IMR-90 (cell line): Measurements from ENCODE around the gene MOB3B. TPM values are rescaled to one million over a fixed set of nuclear protein-coding genes. Genes with fewer than 3 reads are reported as not detected.

ENCODE experiments used
- ATAC-seq: fragments of 200-7000 bp; cut with Tn5 transposase; 2 replicates; pipeline ENCODE4 v1.9.1; 2020; ENCODE audit warnings: low read depth, mild to moderate bottlenecking, moderate library complexity
- BruUV-seq: library from RNA; stranded (reverse); fragments of 400-500 nt; replicated peaks from 2 replicates; lab custom pipeline; 2021; lab: Mats Ljungman, UMichigan
- CTCF ChIA-PET: fragments of 300-600 bp; formaldehyde crosslinking; extraction: SDS; loops from one replicate; lab custom pipeline; 2021; ENCODE audit warnings: antibody characterized with exemption; lab: Yijun Ruan, JAX
- POLR2A ChIA-PET: fragments of 300-600 bp; sonication (Branson Sonifier 250); formaldehyde crosslinking; loops from one replicate; lab custom pipeline; 2022; ENCODE audit warnings: antibody characterized with exemption; ENCODE audit not compliant: unreplicated experiment; lab: Charles Lee
- DNase-seq: peaks from one replicate; pipeline ENCODE4 v3.0.0; 2013
- H2AFZ ChIP-seq: replicated peaks from 2 replicates; pipeline ENCODE3; 2013; ENCODE audit warnings: low read length, mild to moderate bottlenecking; ENCODE audit not compliant: poor library complexity
- H2AK5ac ChIP-seq: 2 replicates; pipeline ENCODE4 v1.6.1; 2013; ENCODE audit warnings: low read depth, low read length, inconsistent platforms
- H2AK9ac ChIP-seq: replicated peaks from 2 replicates; pipeline ENCODE3; 2013; ENCODE audit warnings: mild to moderate bottlenecking, low read depth, low read length, moderate library complexity; ENCODE audit not compliant: poor library complexity
- H2BK120ac ChIP-seq: 2 replicates; pipeline ENCODE4 v1.6.1; 2013; ENCODE audit warnings: low read depth, low read length, inconsistent platforms
- H2BK15ac ChIP-seq: 3 replicates; pipeline ENCODE4 v1.6.1; 2013; ENCODE audit warnings: low read depth, low read length, inconsistent platforms
- H2BK20ac ChIP-seq: 2 replicates; pipeline ENCODE4 v1.6.1; 2013; ENCODE audit warnings: low read depth, mild to moderate bottlenecking, inconsistent platforms, low read length, moderate library complexity
- H2BK5ac ChIP-seq: 2 replicates; pipeline ENCODE4 v1.6.1; 2013; ENCODE audit warnings: mild to moderate bottlenecking, low read depth, low read length, inconsistent platforms; ENCODE audit not compliant: poor library complexity, severe bottlenecking
- H3K14ac ChIP-seq: replicated peaks from 2 replicates; pipeline ENCODE4 v1.6.1; 2013; ENCODE audit warnings: low read depth, low read length, inconsistent platforms
- H3K18ac ChIP-seq: 2 replicates; pipeline ENCODE4 v1.6.1; 2013; ENCODE audit warnings: low read depth, low read length, control low read depth
- H3K23ac ChIP-seq: 2 replicates; pipeline ENCODE4 v1.6.1; 2013; ENCODE audit warnings: low read depth, low read length, inconsistent platforms
- H3K27ac ChIP-seq: 2 replicates; pipeline ENCODE4 v1.5.1; 2013; ENCODE audit warnings: mild to moderate bottlenecking, control low read depth, low read length; ENCODE audit not compliant: insufficient read depth
- H3K27me3 ChIP-seq: 2 replicates; pipeline ENCODE4 v1.6.1; 2013; ENCODE audit warnings: low read length; ENCODE audit not compliant: control insufficient read depth, insufficient read depth
- H3K36me3 ChIP-seq: 2 replicates; pipeline ENCODE4 v1.6.1; 2013; ENCODE audit warnings: low read length, mixed read lengths; ENCODE audit not compliant: control insufficient read depth, insufficient read depth
- H3K4ac ChIP-seq: 2 replicates; pipeline ENCODE4 v1.6.1; 2013; ENCODE audit warnings: low read depth, low read length, inconsistent platforms
- H3K4me1 ChIP-seq: 2 replicates; pipeline ENCODE4 v1.6.1; 2013; ENCODE audit warnings: low read length, mixed read lengths; ENCODE audit not compliant: control insufficient read depth, insufficient read depth
- H3K4me2 ChIP-seq: 2 replicates; pipeline ENCODE4 v1.6.1; 2013; ENCODE audit warnings: low read depth, mild to moderate bottlenecking, control low read depth, low read length, moderate library complexity
- H3K4me3 ChIP-seq: 2 replicates; pipeline ENCODE4 v1.5.1; 2013; ENCODE audit warnings: low read depth, mild to moderate bottlenecking, control low read depth, low read length, moderate library complexity; ENCODE audit not compliant: insufficient read depth
- H3K56ac ChIP-seq: 2 replicates; pipeline ENCODE4 v1.6.1; 2013; ENCODE audit warnings: low read length, inconsistent platforms; ENCODE audit not compliant: insufficient read depth; ENCODE audit errors: extremely low read depth
- H3K79me1 ChIP-seq, 2 experiments: 2 replicates each; pipeline ENCODE4 v1.6.1; 2013; ENCODE audit warnings: low read length in 2 of 2, inconsistent platforms in 1 of 2, low read depth in 1 of 2
- H3K9ac ChIP-seq: 2 replicates; pipeline ENCODE4 v1.6.1; 2013; ENCODE audit warnings: low read depth, low read length, control low read depth
- H3K9me1 ChIP-seq: 2 replicates; pipeline ENCODE4 v1.6.1; 2013; ENCODE audit warnings: low read length, inconsistent platforms; ENCODE audit not compliant: insufficient read depth
- H3K9me3 ChIP-seq: 2 replicates; pipeline ENCODE4 v1.6.1; 2013; ENCODE audit warnings: low read length; ENCODE audit not compliant: control insufficient read depth, insufficient read depth
- H4K20me1 ChIP-seq: 2 replicates; pipeline ENCODE4 v1.6.1; 2013; ENCODE audit warnings: low read length, inconsistent platforms; ENCODE audit not compliant: insufficient read depth
- H4K5ac ChIP-seq: 2 replicates; pipeline ENCODE4 v1.6.1; 2013; ENCODE audit warnings: mild to moderate bottlenecking, low read depth, low read length, control low read depth
- H4K8ac ChIP-seq, 2 experiments: 2 replicates each; pipeline ENCODE4 v1.6.1; 2013; ENCODE audit warnings: low read depth in 2 of 2, low read length in 2 of 2, control low read depth in 1 of 2, inconsistent platforms in 1 of 2
- H4K91ac ChIP-seq: 2 replicates; pipeline ENCODE4 v1.6.1; 2013; ENCODE audit warnings: low read depth, low read length, inconsistent platforms; ENCODE audit not compliant: insufficient read depth
- BHLHE40 ChIP-seq: fragments of 150-350 bp; IDR thresholded peaks from 2 replicates; pipeline ENCODE4 v1.6.1; 2016; ENCODE audit warnings: mild to moderate bottlenecking, low read depth, low read length
- CEBPB ChIP-seq: IDR thresholded peaks from 2 replicates; pipeline ENCODE4 v1.6.1; 2012; ENCODE audit warnings: low read depth, low read length, improper control_type of control experiment
- CHD1 ChIP-seq: IDR thresholded peaks from 2 replicates; pipeline ENCODE4 v1.6.1; 2012; ENCODE audit warnings: low read depth, low read length, improper control_type of control experiment
- CTCF ChIP-seq: conservative IDR thresholded peaks from 2 replicates; pipeline ENCODE4 v1.5.1; 2012; ENCODE audit warnings: mild to moderate bottlenecking, low read depth, low read length, improper control_type of control experiment
- ELK1 ChIP-seq: fragments of 150-350 bp; IDR thresholded peaks from 2 replicates; pipeline ENCODE4 v1.6.1; 2016; ENCODE audit warnings: low read depth, mild to moderate bottlenecking, low read length, moderate library complexity, borderline replicate concordance
- MAFK ChIP-seq: IDR thresholded peaks from 2 replicates; pipeline ENCODE4 v1.6.1; 2012; ENCODE audit warnings: low read depth, low read length, improper control_type of control experiment
- MAZ ChIP-seq: IDR thresholded peaks from 2 replicates; pipeline ENCODE4 v1.6.1; 2012; ENCODE audit warnings: low read depth, mild to moderate bottlenecking, low read length, improper control_type of control experiment, moderate library complexity, borderline replicate concordance
- MXI1 ChIP-seq: IDR thresholded peaks from 2 replicates; pipeline ENCODE4 v1.6.1; 2012; ENCODE audit warnings: low read depth, mild to moderate bottlenecking, low read length, moderate library complexity, borderline replicate concordance
- NFE2L2 ChIP-seq: fragments of 150-350 bp; IDR thresholded peaks from 2 replicates; pipeline ENCODE4 v1.6.1; 2016; ENCODE audit warnings: low read depth, mild to moderate bottlenecking, low read length
- RAD21 ChIP-seq: IDR thresholded peaks from 2 replicates; pipeline ENCODE4 v1.6.1; 2012; ENCODE audit warnings: low read length, improper control_type of control experiment
- RCOR1 ChIP-seq: IDR thresholded peaks from 2 replicates; pipeline ENCODE4 v1.6.1; 2012; ENCODE audit warnings: mild to moderate bottlenecking, low read length, improper control_type of control experiment; ENCODE audit not compliant: insufficient replicate concordance
- SMC3 ChIP-seq: fragments of 150-350 bp; IDR thresholded peaks from 2 replicates; pipeline ENCODE4 v1.6.1; 2016; ENCODE audit warnings: low read depth, mild to moderate bottlenecking, antibody characterized with exemption, low read length, moderate library complexity
- USF2 ChIP-seq: fragments of 150-350 bp; IDR thresholded peaks from 2 replicates; pipeline ENCODE4 v1.6.1; 2017; ENCODE audit warnings: mild to moderate bottlenecking, antibody characterized with exemption, low read length, low read depth
- WGBS, 2 experiments: methylation state at CpG; one replicate each; pipeline versions ENCODE4 v1.1.5 to v1.1.7; 2013; ENCODE audit warnings: missing lambda C conversion rate in 2 of 2; ENCODE audit not compliant: insufficient read length in 1 of 2; ENCODE audit errors: extremely low coverage in 2 of 2; 5-methylcytosine and 5-hydroxymethylcytosine counted together
- dilution Hi-C: fragments of 300-500 bp; cut with HindIII; formaldehyde crosslinking; loops from one replicate; pipeline ENCODE4 v1.14.3; 2018; ENCODE audit warnings: low sequenced_read_pairs; ENCODE audit not compliant: unreplicated experiment
- in situ Hi-C: fragments of 300-500 bp; cut with MboI; formaldehyde crosslinking; loops from 3 replicates; pipeline ENCODE4 v1.14.3; 2019; ENCODE audit warnings: low sequenced_read_pairs, inconsistent platforms, mixed read lengths
- intact Hi-C: fragments of 100-400 bp; cut with micrococcal nuclease; formaldehyde crosslinking; loops from 2 replicates; pipeline ENCODE4 v1.10.0; 2022
- polyA plus RNA-seq, 3 experiments: library from polyadenylated mRNA; depleted of rRNA; stranded (reverse); fragments of >200 nt; gene quantifications; 2 replicates each; pipeline ENCODE4 v1.2.3, GENCODE V29; 2012; ENCODE audit warnings: low replicate concordance in 1 of 3
- total RNA-seq: library from RNA; depleted of rRNA; stranded (reverse); fragments of >200 nt; gene quantifications from 2 replicates; pipeline ENCODE4 v1.2.3, GENCODE V29; 2012

The MOB3B gene
- total and polyA plus RNA-seq, 2 of the 4 experiments (the other 2 are of a cell fraction), result under 0.01 to 0.02 TPM

GRCh38 chr9:27541740-27542139 is 12.1 kb upstream of the MOB3B start:
- dilution Hi-C loops, result no loop called here
- Histone ChIP-seq H2BK5ac (no peak overlapping the region), H3K4me3 (no peak overlapping the region), H3K56ac (no peak overlapping the region), H4K5ac (no peak overlapping the region), H3K9me3 (no peaks in the 10 kb centered on the region), H3K4ac (no peak overlapping the region), H4K20me1 (no peaks in the 10 kb centered on the region), H4K8ac (no peak overlapping the region), H2AFZ (no peak overlapping the region), H3K79me1 (no peaks in the 10 kb centered on the region), H2BK120ac (no peak overlapping the region), H3K23ac (no peak overlapping the region), H3K4me1 (peaks cover 11% of the 10 kb centered on the region), H2AK5ac (no peak overlapping the region), H4K91ac (no peak overlapping the region), H3K36me3 (no peaks in the 10 kb centered on the region), H3K18ac (no peak overlapping the region), H3K27me3 (no peaks in the 10 kb centered on the region), H3K27ac (no peak overlapping the region), H3K9me1 (peaks cover 6% of the 10 kb centered on the region; the same call in 1 of the 2 replicates), H3K4me2 (no peak overlapping the region), H2BK15ac (no peak overlapping the region), H3K9ac (no peak overlapping the region), H2AK9ac (no peak overlapping the region), H2BK20ac (no peak overlapping the region), H3K14ac (no peak overlapping the region)
- no CpG with 5 or more reads among the region's 4 CpGs for WGBS, 2 experiments
- ChIA-PET POLR2A (no interaction called here), CTCF (interaction anchor here (0.8 kb wide), 1 partner anchor 12 kb away, joined by 6 read pairs; no protein-coding TSS in a partner anchor)
- no peak for DNase-seq
- TF ChIP-seq BHLHE40, result no peak
- no peak for TF ChIP-seq USF2
- TF ChIP-seq RAD21, result no peak
- TF ChIP-seq NFE2L2, result no peak
- no peak for TF ChIP-seq MAZ
- no peak for TF ChIP-seq ELK1
- TF ChIP-seq MAFK, result no peak
- no peak for TF ChIP-seq CTCF
- TF ChIP-seq RCOR1, result no peak
- TF ChIP-seq MXI1, result no peak
- TF ChIP-seq CHD1, result no peak
- no peak for TF ChIP-seq SMC3
- no peak for TF ChIP-seq CEBPB
- ATAC-seq, result no peak
- in situ Hi-C loops, result no loop called here
- no TSS peak for BruUV-seq
- intact Hi-C loops, result loop anchor here (10.0 kb wide), 2 partner anchors 507 to 667 kb away; no protein-coding TSS in a partner anchor
